T-helper 22 cell (primary cell): Measurements from ENCODE around the gene FAM83C.

Source experiments
- DNase-seq: peaks from one replicate; pipeline ENCODE4 v3.0.0-alpha.2; 2020; ENCODE audit warnings: low read depth

The FAM83C gene

DNA sequence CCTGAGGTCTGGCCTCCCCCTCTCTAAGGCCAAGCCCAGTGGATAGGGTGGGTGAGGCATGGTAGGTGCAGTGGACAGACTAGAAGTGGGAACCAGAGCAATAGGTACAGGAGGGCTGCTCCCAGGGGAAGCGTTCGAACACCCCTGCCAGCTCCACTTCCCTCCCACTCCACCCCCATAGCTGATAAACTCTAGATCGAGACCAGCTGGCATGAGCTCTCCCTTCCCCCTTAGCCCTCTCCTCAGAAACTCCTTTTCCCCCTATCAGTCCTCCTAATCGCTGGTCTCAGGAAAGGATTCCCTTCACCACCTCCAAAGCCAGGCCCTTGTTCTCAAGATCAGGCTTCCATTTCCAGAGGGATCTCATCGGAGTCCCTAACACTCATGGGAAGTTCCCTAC lies 6.0 kb upstream of the FAM83C start:
- DNase-seq = no peak

DNA sequence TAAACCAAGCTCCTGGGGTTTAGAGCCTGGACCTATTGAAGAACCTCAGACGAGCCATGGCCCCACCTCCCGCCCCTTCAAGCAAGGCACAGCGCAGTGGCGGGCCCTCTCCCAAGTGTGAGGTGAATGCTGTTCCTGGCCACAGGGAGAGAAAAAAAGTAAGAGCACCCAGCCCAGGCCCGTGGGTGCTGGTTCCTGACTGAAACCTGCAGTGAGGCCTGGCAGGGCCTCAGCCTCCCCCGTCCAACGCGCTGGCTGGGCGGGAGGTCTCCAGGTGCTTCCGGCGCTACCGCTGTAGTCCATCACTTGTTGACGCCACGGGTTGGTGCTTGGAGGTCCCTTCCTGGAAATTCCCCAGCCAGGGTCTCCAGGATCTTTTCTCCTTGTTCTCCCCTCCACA lies 5.5 kb upstream of the FAM83C start:
- no peak for DNase-seq

DNA sequence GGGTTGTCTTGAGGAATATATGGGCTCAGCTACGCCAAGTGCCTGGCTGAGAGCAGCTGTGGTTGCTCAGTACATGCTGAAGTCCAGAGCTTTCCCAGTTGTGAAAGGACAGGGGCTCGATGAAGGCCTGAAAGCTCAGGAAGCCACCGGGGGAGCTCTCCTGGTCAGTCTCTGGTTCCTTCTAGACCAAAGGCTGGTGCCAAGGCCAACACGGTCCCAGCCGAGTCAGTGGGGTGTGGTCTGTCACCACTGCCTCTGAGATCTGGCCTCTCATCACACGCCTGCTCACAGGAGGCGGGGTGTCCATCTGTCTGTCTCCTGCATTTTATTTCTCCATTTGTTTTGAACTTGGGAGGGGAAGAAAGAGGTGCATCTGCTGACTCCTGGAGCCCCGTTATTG lies 4.9 kb upstream of the FAM83C start:
- DNase-seq = no peak

- no peak for DNase-seq
Measured at GRCh38 chr20:35296101-35296554, 3.9 kb upstream of the FAM83C start.

DNA sequence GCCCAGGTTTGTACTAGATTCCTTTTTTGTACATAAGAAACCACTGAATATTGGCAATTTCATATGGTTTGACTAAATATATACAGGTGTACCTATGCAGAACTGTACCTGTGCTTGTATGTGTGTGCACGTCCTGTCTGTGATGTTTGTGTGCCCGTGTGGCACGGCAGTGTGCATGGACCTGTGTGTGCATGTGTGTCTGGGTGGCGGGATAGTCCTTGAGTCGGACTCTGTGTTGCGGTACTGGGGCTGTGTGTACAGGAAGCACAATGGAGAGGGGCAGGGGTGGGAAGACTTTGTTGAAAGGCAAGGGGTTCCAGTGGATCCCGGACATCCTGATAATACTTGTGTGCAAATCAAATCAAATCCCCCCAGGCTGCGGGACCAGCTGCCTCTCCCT lies 3.4 kb upstream of the FAM83C start:
- DNase-seq = no peak

- no peak for DNase-seq
Measured at GRCh38 chr20:35295058-35295457, 2.8 kb upstream of the FAM83C start.

GRCh38 chr20:35294293-35294685 lies 2.1 kb upstream of the FAM83C start:
- DNase-seq = no peak

- no peak for DNase-seq
Measured at GRCh38 chr20:35293303-35294292, 1.4 kb upstream of the FAM83C start.

- DNase-seq = no peak
Measured at GRCh38 chr20:35292504-35293285, 470 bp upstream of the FAM83C start.

- no peak for DNase-seq
Measured at GRCh38 chr20:35290887-35291417, 1.3 kb downstream of the FAM83C start.

- no peak for DNase-seq
Measured at GRCh38 chr20:35290186-35290886, 1.9 kb downstream of the FAM83C start.

GRCh38 chr20:35288325-35289060 lies 3.7 kb downstream of the FAM83C start:
- DNase-seq = no peak

DNA sequence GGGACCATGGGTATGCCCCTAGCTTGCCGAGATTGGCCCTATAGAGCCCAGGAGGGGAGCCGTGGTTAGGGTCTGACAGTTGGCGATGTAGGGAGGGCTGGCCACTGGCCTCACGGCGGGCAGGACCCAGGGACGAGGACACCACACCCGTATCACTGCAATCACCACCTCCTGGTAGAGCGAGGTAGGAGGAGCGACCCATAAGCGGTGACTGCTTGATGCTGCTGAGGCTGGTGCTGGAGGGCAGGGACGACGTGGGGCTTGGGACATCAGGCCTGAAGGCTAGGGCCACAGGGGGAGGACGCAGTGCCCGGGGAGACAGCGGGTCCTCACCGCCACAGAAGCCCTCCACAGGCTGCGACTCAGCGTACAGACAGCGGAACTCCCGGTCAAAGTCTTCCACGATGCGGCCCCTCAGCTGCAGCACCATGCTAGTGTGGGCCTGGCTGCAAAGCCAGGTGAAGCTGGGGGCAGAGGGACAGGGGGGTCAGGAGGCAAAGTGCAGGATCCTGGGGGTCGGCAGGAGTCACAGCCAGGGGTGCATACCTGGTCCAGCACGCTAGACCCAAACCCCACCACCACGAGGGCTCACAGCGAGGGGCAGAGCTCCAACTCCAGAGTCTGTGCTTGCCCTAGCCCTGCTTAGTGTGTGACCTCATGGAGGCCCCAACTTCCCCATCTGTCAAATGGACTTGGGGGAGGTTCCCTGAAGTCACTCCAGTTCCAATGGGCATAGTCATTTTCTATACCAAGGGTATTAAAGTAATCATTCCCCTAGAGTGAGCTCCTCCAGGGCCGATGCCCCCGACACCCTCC lies 4.5 kb downstream of the FAM83C start:
- DNase-seq = no peak

DNA sequence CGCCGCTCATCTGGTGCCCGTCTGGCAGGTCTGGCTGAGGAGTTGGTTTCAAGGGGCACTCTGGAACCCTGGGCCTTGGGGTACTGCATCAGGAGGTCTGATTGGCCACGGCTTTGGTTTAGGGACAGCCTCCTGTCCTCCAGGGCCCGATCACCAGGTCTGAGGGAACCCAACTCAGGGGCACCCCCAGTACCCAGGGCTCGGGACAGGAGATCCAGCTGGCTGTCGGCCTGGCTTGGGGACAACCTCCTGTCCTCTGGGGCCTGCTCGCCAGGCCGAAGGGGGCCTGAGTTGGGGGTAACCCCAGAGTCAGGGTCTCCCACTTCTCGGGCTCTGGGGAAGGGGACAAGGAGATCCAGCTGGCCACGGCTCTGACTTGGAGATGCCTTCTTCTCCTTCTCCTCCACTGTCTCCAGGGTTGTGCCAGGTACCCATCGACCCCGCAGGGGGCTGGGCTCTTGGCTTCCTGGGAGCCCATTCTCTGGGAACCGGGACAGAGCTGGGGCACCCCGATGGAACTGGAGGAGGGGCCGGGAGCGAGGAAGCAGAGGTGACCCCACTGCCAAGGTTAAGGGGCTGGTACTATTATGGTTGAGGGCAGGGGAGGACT lies 5.2 kb downstream of the FAM83C start:
- DNase-seq = no peak

- DNase-seq = no peak
Measured at GRCh38 chr20:35286077-35286898, 5.9 kb downstream of the FAM83C start.

- no peak for DNase-seq
Measured at GRCh38 chr20:35285806-35286076, 6.5 kb downstream of the FAM83C start.

DNA sequence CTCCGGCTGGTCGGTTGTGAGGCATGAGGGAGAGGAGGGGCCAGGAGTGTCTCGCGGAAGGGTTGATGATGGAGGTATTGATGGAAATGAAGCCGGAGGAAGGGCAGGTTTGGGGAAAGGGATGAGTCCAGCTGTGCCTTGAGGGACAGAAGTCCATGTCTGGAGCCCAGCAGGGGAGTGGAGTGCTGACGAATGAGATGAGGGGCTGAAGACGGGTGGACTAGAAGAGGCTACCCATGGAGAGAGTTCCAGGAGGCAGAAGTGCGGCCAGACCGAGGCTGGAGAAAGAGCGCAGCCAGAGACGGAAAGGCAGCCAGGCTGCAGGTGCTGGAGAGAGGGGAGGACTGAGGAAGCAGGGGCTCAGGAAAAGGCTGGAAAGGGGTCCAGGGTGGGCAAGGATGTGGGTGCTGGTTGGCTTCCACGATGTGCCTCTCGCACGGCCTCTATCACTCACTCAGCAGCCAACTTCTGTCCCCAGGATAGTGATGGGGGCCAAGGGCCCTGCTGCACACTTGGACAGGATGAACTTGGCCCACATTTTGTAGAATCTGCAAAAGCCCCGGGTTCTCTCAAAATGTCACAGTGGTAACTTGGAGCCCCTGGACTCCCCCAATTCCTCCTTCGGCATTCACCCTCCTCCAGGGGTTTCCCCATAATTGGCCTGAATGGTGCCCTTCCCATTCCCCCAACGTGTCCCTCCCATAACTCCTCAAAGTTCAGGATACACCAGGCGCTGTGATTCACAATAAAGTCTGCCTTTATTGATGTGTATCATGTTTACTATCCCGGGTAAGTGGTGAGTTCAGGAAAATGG lies 7.0 kb downstream of the FAM83C start:
- no peak for DNase-seq

- DNase-seq = peak; percentile 36
Measured at GRCh38 chr20:35284267-35284991, 7.8 kb downstream of the FAM83C start, which contains the start of gene EIF6. EIF6 (minus strand) TSS chr20:35284772; CDS start chr20:35284487, 285 bp downstream.
